Measurements from ENCODE around the gene TAS2R41.

GRCh38 chr7:143503261-143503660 lies 25.6 kb downstream of the TAS2R41 start:
- no peak for TF ChIP-seq CTCF (conservative IDR thresholded peaks at IDR 0.05; ENCODE audit: low read depth, low read length)
- TF ChIP-seq RCOR1 (IDR thresholded peaks at IDR 0.05; ENCODE audit: insufficient replicate concordance, low read length), result no peak

Data from IMR-90 (cell line).